ENCODE results near the gene ENTPD6. TPM values are rescaled to one million over a fixed set of nuclear protein-coding genes. Genes with fewer than 3 reads are reported as not detected.

Gene ENTPD6
- total RNA-seq (2022; extraction: Qiagen RNA extraction; ENCODE audit: low read depth), result 87.8 to 113 TPM (median 104 TPM) in 5 replicates

GRCh38 chr20:25195014-25195961 lies at the start of gene ENTPD6:
Gene ENTPD6 (plus strand): TSS chr20:25195712. CDS start chr20:25206537, 10,825 bp downstream.

GRCh38 chr20:25247956-25248785 lies 52.7 kb downstream of the ENTPD6 start, which contains the start of gene PYGB:
Gene PYGB (plus strand): TSS chr20:25248085. CDS start chr20:25248179, 94 bp downstream.

Other genes with a start within 250 kb of the ENTPD6 start
- gene CST7, start 246.4 kb upstream of the ENTPD6 start, total RNA-seq (2022; extraction: Qiagen RNA extraction; ENCODE audit: low read depth), result not detected in 5 replicates
- gene APMAP, start 203.0 kb upstream of the ENTPD6 start, total RNA-seq (2022; extraction: Qiagen RNA extraction; ENCODE audit: low read depth), result 145 to 166 TPM (median 162 TPM) in 5 replicates
- gene ACSS1, start 137.6 kb upstream of the ENTPD6 start, total RNA-seq (2022; extraction: Qiagen RNA extraction; ENCODE audit: low read depth), result 7.4 to 12.0 TPM (median 10.9 TPM) in 5 replicates
- gene VSX1, start 113.6 kb upstream of the ENTPD6 start, total RNA-seq (2022; extraction: Qiagen RNA extraction; ENCODE audit: low read depth), result 0.74 to 1.6 TPM (median 1.1 TPM) in 5 replicates
- gene PYGB, start 52.4 kb downstream of the ENTPD6 start, total RNA-seq (2022; extraction: Qiagen RNA extraction; ENCODE audit: low read depth), result 117 to 152 TPM (median 141 TPM) in 5 replicates
- 76.5 to 112 TPM (median 100 TPM) in 5 replicates for gene ABHD12, start 195.1 kb downstream of the ENTPD6 start, total RNA-seq (2022; extraction: Qiagen RNA extraction; ENCODE audit: low read depth)
- gene GINS1, start 212.0 kb downstream of the ENTPD6 start, total RNA-seq (2022; extraction: Qiagen RNA extraction; ENCODE audit: low read depth), result 21.7 to 35.7 TPM (median 34.4 TPM) in 5 replicates